Measurements from ENCODE around the gene PDZD7.

GRCh38 chr10:101027106-101027720, 3.7 kb downstream of the PDZD7 start:
- TF ChIP-seq CTCF (IDR thresholded peaks at IDR 0.05; ENCODE audit: insufficient read depth, low read length), result no peak
- TF ChIP-seq, protein P1, sequence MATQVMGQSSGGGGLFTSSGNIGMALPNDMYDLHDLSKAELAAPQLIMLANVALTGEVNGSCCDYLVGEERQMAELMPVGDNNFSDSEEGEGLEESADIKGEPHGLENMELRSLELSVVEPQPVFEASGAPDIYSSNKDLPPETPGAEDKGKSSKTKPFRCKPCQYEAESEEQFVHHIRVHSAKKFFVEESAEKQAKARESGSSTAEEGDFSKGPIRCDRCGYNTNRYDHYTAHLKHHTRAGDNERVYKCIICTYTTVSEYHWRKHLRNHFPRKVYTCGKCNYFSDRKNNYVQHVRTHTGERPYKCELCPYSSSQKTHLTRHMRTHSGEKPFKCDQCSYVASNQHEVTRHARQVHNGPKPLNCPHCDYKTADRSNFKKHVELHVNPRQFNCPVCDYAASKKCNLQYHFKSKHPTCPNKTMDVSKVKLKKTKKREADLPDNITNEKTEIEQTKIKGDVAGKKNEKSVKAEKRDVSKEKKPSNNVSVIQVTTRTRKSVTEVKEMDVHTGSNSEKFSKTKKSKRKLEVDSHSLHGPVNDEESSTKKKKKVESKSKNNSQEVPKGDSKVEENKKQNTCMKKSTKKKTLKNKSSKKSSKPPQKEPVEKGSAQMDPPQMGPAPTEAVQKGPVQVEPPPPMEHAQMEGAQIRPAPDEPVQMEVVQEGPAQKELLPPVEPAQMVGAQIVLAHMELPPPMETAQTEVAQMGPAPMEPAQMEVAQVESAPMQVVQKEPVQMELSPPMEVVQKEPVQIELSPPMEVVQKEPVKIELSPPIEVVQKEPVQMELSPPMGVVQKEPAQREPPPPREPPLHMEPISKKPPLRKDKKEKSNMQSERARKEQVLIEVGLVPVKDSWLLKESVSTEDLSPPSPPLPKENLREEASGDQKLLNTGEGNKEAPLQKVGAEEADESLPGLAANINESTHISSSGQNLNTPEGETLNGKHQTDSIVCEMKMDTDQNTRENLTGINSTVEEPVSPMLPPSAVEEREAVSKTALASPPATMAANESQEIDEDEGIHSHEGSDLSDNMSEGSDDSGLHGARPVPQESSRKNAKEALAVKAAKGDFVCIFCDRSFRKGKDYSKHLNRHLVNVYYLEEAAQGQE (IDR thresholded peaks at IDR 0.05; ENCODE audit: insufficient replicate concordance, low read depth), result no peak
- TF ChIP-seq POLR2AphosphoS5 (IDR thresholded peaks at IDR 0.05; ENCODE audit: low read depth), result no peak
- no peak for TF ChIP-seq SPI1 (IDR thresholded peaks at IDR 0.05; ENCODE audit: borderline replicate concordance, low read depth)
